AG09309 (cell line): ENCODE measurements around the gene PTGES2.

Experiments used
- DNase-seq: peaks from one replicate; pipeline ENCODE4 v3.0.0-alpha.2; 2010; ENCODE audit warnings: low read depth
- H3K4me3 ChIP-seq: 2 replicates; pipeline ENCODE4 v1.5.1; 2011; ENCODE audit warnings: mild to moderate bottlenecking, low read depth, low read length, moderate library complexity; ENCODE audit not compliant: control insufficient read depth
- TF ChIP-seq, protein P1 (sequence below): IDR thresholded peaks from 2 replicates; pipeline ENCODE4 v1.5.1; 2011; ENCODE audit warnings: mild to moderate bottlenecking, low read depth, low read length, inconsistent platforms; ENCODE audit not compliant: insufficient read depth, control insufficient read depth; ENCODE audit errors: missing control alignments

Gene PTGES2

DNA sequence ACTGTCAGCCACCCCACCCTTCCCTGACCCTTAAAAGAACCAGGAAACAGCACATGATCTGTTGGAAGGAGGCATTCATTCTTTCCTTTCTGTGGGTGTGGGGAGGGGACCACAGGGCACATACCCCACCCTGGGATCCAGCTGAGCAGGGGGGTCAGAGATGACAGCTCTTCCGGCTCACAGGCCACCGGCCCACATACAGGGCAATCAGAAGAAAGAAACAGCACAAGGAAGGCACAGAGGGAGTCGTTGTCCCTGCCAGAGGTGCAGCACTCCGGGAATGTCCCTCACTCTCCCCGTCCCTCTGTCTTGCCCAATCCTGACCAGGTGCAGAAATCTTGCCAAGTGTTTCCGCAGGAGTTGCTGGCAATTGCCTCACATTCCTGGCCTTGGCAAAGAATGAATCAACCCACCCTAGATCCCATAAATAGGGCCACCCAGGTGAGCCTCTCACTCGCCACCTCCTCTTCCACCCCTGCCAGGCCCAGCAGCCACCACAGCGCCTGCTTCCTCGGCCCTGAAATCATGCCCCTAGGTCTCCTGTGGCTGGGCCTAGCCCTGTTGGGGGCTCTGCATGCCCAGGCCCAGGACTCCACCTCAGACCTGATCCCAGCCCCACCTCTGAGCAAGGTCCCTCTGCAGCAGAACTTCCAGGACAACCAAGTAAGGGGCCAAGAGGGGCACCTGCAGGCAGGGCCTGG, 21.6 kb upstream of the PTGES2 start, which contains the start of gene LCN2:
Gene LCN2, plus strand, starts transcription at position 453 of the 701 bp plus-strand sequence. Its CDS starts 73 bp downstream, at position 526.
- TF ChIP-seq, protein P1, sequence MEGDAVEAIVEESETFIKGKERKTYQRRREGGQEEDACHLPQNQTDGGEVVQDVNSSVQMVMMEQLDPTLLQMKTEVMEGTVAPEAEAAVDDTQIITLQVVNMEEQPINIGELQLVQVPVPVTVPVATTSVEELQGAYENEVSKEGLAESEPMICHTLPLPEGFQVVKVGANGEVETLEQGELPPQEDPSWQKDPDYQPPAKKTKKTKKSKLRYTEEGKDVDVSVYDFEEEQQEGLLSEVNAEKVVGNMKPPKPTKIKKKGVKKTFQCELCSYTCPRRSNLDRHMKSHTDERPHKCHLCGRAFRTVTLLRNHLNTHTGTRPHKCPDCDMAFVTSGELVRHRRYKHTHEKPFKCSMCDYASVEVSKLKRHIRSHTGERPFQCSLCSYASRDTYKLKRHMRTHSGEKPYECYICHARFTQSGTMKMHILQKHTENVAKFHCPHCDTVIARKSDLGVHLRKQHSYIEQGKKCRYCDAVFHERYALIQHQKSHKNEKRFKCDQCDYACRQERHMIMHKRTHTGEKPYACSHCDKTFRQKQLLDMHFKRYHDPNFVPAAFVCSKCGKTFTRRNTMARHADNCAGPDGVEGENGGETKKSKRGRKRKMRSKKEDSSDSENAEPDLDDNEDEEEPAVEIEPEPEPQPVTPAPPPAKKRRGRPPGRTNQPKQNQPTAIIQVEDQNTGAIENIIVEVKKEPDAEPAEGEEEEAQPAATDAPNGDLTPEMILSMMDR = no peak
- H3K4me3 ChIP-seq = no peak within 1 kb of the TSS
- DNase-seq = no peak

DNA sequence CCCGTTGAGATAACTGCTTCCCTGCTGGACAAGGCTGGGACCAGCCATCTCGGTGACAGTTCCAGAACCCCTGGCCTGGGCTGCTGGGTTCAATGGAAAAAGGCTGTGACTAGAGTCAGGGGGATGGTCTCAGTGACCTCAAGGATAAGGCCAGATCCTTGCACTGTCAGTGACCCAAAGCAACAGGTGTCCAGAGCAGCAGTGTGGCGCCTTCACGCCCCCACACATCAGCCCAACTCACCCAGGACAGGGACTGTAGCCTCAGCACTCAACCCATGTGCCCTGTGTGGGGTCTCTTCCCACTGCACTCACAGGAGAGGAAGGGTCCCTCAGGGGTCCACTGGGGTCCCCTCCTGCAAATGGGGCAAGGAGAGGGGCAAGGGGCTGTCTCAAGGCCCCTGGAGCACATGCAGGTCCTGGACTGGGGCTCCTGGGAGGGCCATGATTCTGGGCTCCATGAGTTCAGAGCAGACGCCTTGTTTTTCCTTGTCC, 21.0 kb upstream of the PTGES2 start:
- H3K4me3 ChIP-seq = no peak overlapping the region
- no peak for DNase-seq
- TF ChIP-seq, protein P1 = no peak

DNA sequence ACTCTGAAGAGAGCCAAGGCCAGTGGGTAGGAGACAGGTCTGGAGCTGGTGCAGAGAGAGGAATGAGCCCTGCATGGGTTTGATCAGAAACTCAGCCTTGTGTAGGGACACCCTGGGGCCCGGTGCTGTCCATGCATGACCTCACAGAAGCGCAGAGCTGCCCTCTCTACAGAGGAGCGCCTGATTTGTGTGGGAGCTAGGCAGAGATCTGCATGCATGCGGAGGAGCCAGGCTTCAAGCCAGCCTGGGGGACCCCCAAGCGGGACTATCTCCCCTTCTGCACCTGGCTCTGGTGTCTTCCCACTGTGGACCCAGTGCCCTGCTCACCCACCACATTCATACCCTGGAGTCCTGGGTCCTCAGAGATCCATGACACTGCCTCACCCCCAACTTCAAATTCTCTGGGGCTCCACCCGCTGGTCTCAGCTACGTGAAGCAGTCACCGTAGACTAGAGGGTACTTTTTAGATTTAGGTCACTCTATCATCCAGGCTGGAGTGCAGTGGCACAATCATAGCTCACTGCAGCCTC, 19.1 kb upstream of the PTGES2 start:
- H3K4me3 ChIP-seq = no peak overlapping the region
- TF ChIP-seq, protein P1 = no peak
- DNase-seq = no peak

DNA sequence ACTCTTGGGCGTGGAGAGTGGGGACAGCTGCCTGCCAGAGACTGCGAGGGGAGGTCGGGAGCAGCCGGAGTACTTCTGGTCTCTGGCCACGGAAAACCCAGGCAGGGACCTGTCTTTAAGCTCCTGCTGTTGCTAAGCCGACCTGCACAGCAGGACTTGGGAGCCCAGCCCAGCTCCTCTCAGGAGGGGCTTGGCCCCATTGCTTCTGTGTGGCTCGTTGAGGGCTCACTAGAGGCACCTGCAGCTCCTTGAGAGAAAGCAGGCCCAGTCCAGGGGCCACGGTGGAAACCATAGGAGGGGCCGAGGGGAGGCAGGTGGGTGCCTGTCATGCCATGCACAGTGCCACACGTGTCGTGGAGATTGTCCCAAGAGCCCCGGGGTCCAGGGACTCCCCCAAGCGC, 18.4 kb upstream of the PTGES2 start:
- DNase-seq = no peak
- TF ChIP-seq, protein P1 = no peak
- H3K4me3 ChIP-seq = no peak overlapping the region

DNA sequence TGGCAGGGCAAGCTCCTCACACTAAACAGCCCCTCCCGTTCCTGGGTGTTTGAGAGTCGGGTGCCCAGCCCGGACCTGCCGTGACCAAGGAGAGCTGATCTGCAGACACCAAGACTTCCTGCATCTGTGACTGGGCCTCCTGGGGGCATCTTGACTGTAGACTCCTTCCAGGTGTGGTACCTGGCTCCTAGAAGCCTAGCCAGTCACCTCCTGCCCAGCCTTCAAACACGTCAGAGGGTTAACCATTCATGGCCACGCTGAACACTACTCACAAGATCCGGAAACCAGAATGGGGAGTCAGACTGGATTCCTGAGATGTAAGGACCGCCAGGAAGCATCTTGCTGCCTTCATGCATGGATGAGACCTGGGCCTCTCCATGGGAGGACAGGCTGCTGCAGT, 18.0 kb upstream of the PTGES2 start:
- no peak for DNase-seq
- no peak overlapping the region for H3K4me3 ChIP-seq
- TF ChIP-seq, protein P1 = no peak

DNA sequence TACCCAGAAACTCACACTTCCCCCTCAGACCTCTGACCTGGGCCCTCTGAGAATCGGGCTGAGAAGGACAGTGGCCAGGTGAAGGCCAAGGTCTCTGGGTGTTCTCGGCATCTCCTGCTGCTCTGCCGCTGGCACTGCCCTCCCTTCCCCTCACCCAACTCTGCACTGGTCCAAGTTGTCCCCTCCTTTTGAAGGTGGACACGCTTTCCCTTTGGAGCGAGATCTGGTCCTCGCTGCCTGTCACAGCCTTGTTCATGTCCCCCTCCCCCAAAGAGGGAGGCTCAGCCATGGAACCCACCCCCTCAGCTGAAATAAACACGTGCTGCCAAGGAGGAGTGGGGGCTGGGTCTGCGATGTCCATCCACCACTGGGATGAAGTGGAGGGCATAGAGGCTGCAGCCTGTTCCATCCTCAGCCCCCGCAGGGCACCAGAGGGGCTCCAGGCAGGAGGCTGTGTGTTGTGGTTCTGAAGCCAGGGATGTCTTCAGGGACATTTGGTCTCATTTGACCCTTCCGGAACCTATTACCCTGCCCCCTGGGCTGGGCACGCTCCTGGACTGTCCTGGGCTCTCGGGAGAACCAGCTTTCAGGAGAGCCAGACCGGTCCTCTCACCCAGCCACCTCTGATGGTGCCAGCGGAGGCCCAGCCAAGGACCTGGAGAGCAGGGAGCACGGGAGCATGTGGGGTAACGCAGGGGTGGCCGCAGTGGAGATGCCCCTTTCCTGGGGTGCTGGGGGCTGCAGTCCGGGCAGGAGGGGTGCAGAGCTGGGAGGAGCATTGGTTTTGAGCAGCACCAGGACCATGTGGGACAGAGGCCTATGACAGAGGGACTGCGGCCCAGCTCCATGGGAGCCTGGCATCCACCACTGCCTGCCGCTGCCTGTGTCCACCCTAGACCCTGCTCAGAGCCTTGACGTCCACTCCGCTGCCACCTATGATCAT, 17.0 kb upstream of the PTGES2 start:
- no peak for DNase-seq
- no peak overlapping the region for H3K4me3 ChIP-seq
- TF ChIP-seq, protein P1 = no peak
